HepG2 (cell line): Measurements from ENCODE around the gene AK9. TPM values are rescaled to one million over a fixed set of nuclear protein-coding genes. Genes with fewer than 3 reads are reported as not detected.

Source experiments
- PATZ1 ChIP-seq: sonication (generic); formaldehyde crosslinking; IDR thresholded peaks from 2 replicates; pipeline ENCODE4 v1.4.0; 2020; ENCODE audit warnings: missing genetic modification reagents
- SAFB2 ChIP-seq: sonication (generic); formaldehyde crosslinking; IDR thresholded peaks from 2 replicates; pipeline ENCODE4 v1.5.1; 2020; ENCODE audit warnings: missing genetic modification reagents, low read depth, mild to moderate bottlenecking, borderline replicate concordance
- ZBTB40 ChIP-seq, 2 experiments: fragments of 450-650 bp in 1 of 2; sonication (generic) in 1 of 2; formaldehyde crosslinking in 1 of 2; IDR thresholded peaks; 2 replicates each; pipeline versions ENCODE4 v1.6.1 to v1.8.0; 2016 to 2022; ENCODE audit warnings: antibody characterized with exemption in 1 of 2, mild to moderate bottlenecking in 1 of 2, missing genetic modification reagents in 1 of 2
- ZBTB46 ChIP-seq: sonication (generic); formaldehyde crosslinking; IDR thresholded peaks from 2 replicates; pipeline ENCODE4 v1.4.0; 2020; ENCODE audit warnings: mild to moderate bottlenecking, missing genetic modification reagents, borderline replicate concordance
- ZNF138 ChIP-seq: sonication (generic); formaldehyde crosslinking; IDR thresholded peaks from 2 replicates; pipeline ENCODE4 v1.5.0; 2020; ENCODE audit warnings: mild to moderate bottlenecking, low read depth, missing genetic modification reagents
- ZNF570 ChIP-seq: sonication (generic); formaldehyde crosslinking; IDR thresholded peaks from 2 replicates; pipeline ENCODE4 v1.4.0; 2020; ENCODE audit warnings: mild to moderate bottlenecking, missing genetic modification reagents, borderline replicate concordance
- ZNF598 ChIP-seq: sonication (generic); formaldehyde crosslinking; IDR thresholded peaks from 2 replicates; pipeline ENCODE4 v1.5.1; 2020; ENCODE audit warnings: mild to moderate bottlenecking, missing genetic modification reagents, borderline replicate concordance
- ZNF775 ChIP-seq: sonication (generic); formaldehyde crosslinking; IDR thresholded peaks from 2 replicates; pipeline ENCODE4 v1.4.0; 2020; ENCODE audit warnings: missing genetic modification reagents, mild to moderate bottlenecking, moderate library complexity, borderline replicate concordance
- polyA plus RNA-seq, 8 experiments: library from polyadenylated mRNA; depleted of rRNA in 3 of 8; stranded (reverse) in 7 of 8; unstranded in 1 of 8; fragments of >200 nt; fragmentation: Illumina TruSeq in 4 of 8; extraction: Trizol in 4 of 8; gene quantifications; 2 replicates each; pipeline versions ENCODE4 v1.2.1 to v1.2.3, GENCODE V29; 2011 to 2016; ENCODE audit warnings: low read depth in 4 of 8, missing spikeins in 1 of 8, mixed read lengths in 1 of 8; ENCODE audit not compliant: insufficient read depth in 1 of 8
- total RNA-seq, 5 experiments: library from RNA; depleted of rRNA; stranded (reverse); fragments of >200 nt; fragmentation: Illumina TruSeq; extraction: Trizol; gene quantifications; 2 replicates each; pipeline ENCODE4 v1.2.3, GENCODE V29; 2016; ENCODE audit warnings: low read depth in 1 of 5

The AK9 gene
- total and polyA plus RNA-seq, 2 of the 13 experiments (the other 11 are each of a cell fraction or from before 2014, with no cell fraction given), result 3.2 to 4.8 TPM

- TF ChIP-seq PATZ1 (CRISPR knock-in tag) (no peak), ZNF570 (CRISPR knock-in tag) (no peak), SAFB2 (no peak), ZNF775 (no peak), ZNF598 (CRISPR knock-in tag) (no peak), ZBTB46 (CRISPR knock-in tag) (no peak), ZNF138 (CRISPR knock-in tag) (no peak), ZBTB40 (IDR thresholded peaks at IDR 0.05) (no peak), ZBTB40 (CRISPR knock-in tag; IDR thresholded peaks at IDR 0.05) (no peak)
Observed at GRCh38 chr6:109702791-109703190, 11.8 kb upstream of the AK9 start (continued).
